SK-N-SH (cell line): ENCODE measurements around the gene SFMBT2. TPM values are rescaled to one million over a fixed set of nuclear protein-coding genes. Genes with fewer than 3 reads are reported as not detected.

Experiments
- CTCF ChIA-PET: fragments of 300-600, 350-600 bp; formaldehyde crosslinking; extraction: SDS; loops from one replicate; lab custom pipeline; 2021; lab: Yijun Ruan, JAX
- POLR2A ChIA-PET: fragments of 350-600 bp; sonication (Branson Sonifier 250); formaldehyde crosslinking; extraction: SDS; loops from one replicate; lab custom pipeline; 2020; ENCODE audit warnings: antibody characterized with exemption, inconsistent platforms; lab: Yijun Ruan, JAX
- DNase-seq: peaks from one replicate; pipeline ENCODE4 v3.0.0; 2012
- H2AFZ ChIP-seq: fragments of 200-600 bp; sonication (generic); 2 replicates; pipeline ENCODE4 v1.8.1; 2016; ENCODE audit warnings: antibody characterized with exemption, mild to moderate bottlenecking, low read depth
- H3F3A ChIP-seq: fragments of 200-600 bp; sonication (generic); replicated peaks from 2 replicates; pipeline ENCODE3; 2016; ENCODE audit warnings: antibody characterized with exemption, mild to moderate bottlenecking; ENCODE audit not compliant: insufficient read depth
- H3K27ac ChIP-seq, 2 experiments: fragments of 200-500 bp in 1 of 2; fragments of 200-600 bp in 1 of 2; sonication (Bioruptor generic) in 1 of 2; sonication (generic), shearing (Covaris generic) in 1 of 2; 2 replicates each; pipeline versions ENCODE4 v1.5.1 to v1.6.1; 2014 to 2016; ENCODE audit warnings: low read depth in 2 of 2, inconsistent platforms in 1 of 2, low read length in 1 of 2, mild to moderate bottlenecking in 1 of 2, mixed read lengths in 1 of 2
- H3K27me3 ChIP-seq: fragments of 200-600 bp; sonication (generic), shearing (Covaris generic); 2 replicates; pipeline ENCODE4 v1.6.1; 2016; ENCODE audit warnings: mixed run types; ENCODE audit not compliant: insufficient read depth
- H3K36me3 ChIP-seq, 2 experiments: fragments of 200-500 bp in 1 of 2; fragments of 200-600 bp in 1 of 2; sonication (Bioruptor generic) in 1 of 2; sonication (generic) in 1 of 2; replicated peaks in 1 of 2; 2 replicates each; pipeline versions ENCODE3 to v1.5.1; 2014 to 2016; ENCODE audit warnings: low read length in 1 of 2, mild to moderate bottlenecking in 1 of 2; ENCODE audit not compliant: insufficient read depth in 2 of 2, control insufficient read depth in 1 of 2
- H3K4me1 ChIP-seq, 2 experiments: fragments of 200-500 bp in 1 of 2; fragments of 200-600 bp in 1 of 2; sonication (Bioruptor generic) in 1 of 2; sonication (generic), shearing (Covaris generic) in 1 of 2; 2 replicates each; pipeline versions ENCODE4 v1.5.1 to v1.6.1; 2014 to 2016; ENCODE audit warnings: low read depth in 1 of 2, low read length in 1 of 2, mixed run types in 1 of 2; ENCODE audit not compliant: insufficient read depth in 2 of 2, control insufficient read depth in 1 of 2
- H3K4me2 ChIP-seq: fragments of 200-600 bp; sonication (generic), shearing (Covaris generic); 2 replicates; pipeline ENCODE4 v1.6.1; 2017; ENCODE audit warnings: mixed run types
- H3K4me3 ChIP-seq, 2 experiments: fragments of 200-500 bp in 1 of 2; fragments of 200-600 bp in 1 of 2; sonication (Bioruptor generic) in 1 of 2; sonication (generic), shearing (Covaris generic) in 1 of 2; 2 replicates each; pipeline versions ENCODE4 v1.5.1 to v1.8.1; 2014 to 2016; ENCODE audit warnings: low read depth in 2 of 2, inconsistent platforms in 1 of 2, low read length in 1 of 2, mild to moderate bottlenecking in 1 of 2, mixed read lengths in 1 of 2, moderate library complexity in 1 of 2
- H3K79me2 ChIP-seq: fragments of 200-600 bp; sonication (generic); 2 replicates; pipeline ENCODE4 v1.8.1; 2017; ENCODE audit warnings: mild to moderate bottlenecking; ENCODE audit not compliant: insufficient read depth
- H3K9ac ChIP-seq: fragments of 200-600 bp; sonication (generic); 2 replicates; pipeline ENCODE4 v1.6.1; 2017; ENCODE audit warnings: mixed run types
- H3K9me2 ChIP-seq: fragments of 200-600 bp; sonication (generic); 2 replicates; pipeline ENCODE4 v1.6.1; 2017; ENCODE audit warnings: mixed run types
- H3K9me3 ChIP-seq: fragments of 200-600 bp; sonication (generic); 2 replicates; pipeline ENCODE4 v1.6.1; 2017; ENCODE audit warnings: mixed run types, mild to moderate bottlenecking, moderate library complexity
- H4K20me1 ChIP-seq: fragments of 200-600 bp; sonication (generic); 2 replicates; pipeline ENCODE4 v1.6.1; 2017; ENCODE audit warnings: mild to moderate bottlenecking, mixed run types; ENCODE audit not compliant: insufficient read depth
- CHD2 ChIP-seq: fragments of 150-350 bp; IDR thresholded peaks from 2 replicates; pipeline ENCODE4 v1.6.1; 2018; ENCODE audit warnings: low read length; ENCODE audit not compliant: partially characterized antibody
- ELF1 ChIP-seq: IDR thresholded peaks from 2 replicates; pipeline ENCODE4 v1.4.0; 2012
- EZH2phosphoT487 ChIP-seq: fragments of 200-600 bp; sonication (generic); IDR thresholded peaks from 2 replicates; pipeline ENCODE4 v1.6.1; 2017; ENCODE audit warnings: low read depth, mixed run types, mild to moderate bottlenecking, antibody characterized with exemption, moderate library complexity, borderline replicate concordance
- FOSL2 ChIP-seq: IDR thresholded peaks from 2 replicates; pipeline ENCODE4 v1.4.0; 2012; ENCODE audit warnings: low read depth, mild to moderate bottlenecking, moderate library complexity, borderline replicate concordance
- FOXJ3 ChIP-seq: sonication (generic); formaldehyde crosslinking; IDR thresholded peaks from 2 replicates; pipeline ENCODE4 v1.5.1; 2020; ENCODE audit warnings: mild to moderate bottlenecking, missing genetic modification reagents
- FOXM1 ChIP-seq: IDR thresholded peaks from 2 replicates; pipeline ENCODE4 v1.4.0; 2012; ENCODE audit warnings: low read depth, mild to moderate bottlenecking
- GABPA ChIP-seq: IDR thresholded peaks from 2 replicates; pipeline ENCODE4 v1.4.0; 2012; ENCODE audit warnings: low read depth, mild to moderate bottlenecking
- JUND ChIP-seq: IDR thresholded peaks from 2 replicates; pipeline ENCODE4 v1.4.0; 2012
- MAX ChIP-seq: IDR thresholded peaks from 2 replicates; pipeline ENCODE4 v1.4.0; 2012; ENCODE audit warnings: low read depth
- NFIC ChIP-seq: IDR thresholded peaks from 2 replicates; pipeline ENCODE4 v1.4.0; 2012; ENCODE audit warnings: borderline replicate concordance
- PBX3 ChIP-seq: IDR thresholded peaks from 2 replicates; pipeline ENCODE4; 2012
- POLR2AphosphoS5 ChIP-seq: IDR thresholded peaks from 2 replicates; pipeline ENCODE4 v1.6.1; 2012; ENCODE audit warnings: low read depth, low read length
- RCOR1 ChIP-seq: fragments of 150-350 bp; IDR thresholded peaks from 2 replicates; pipeline ENCODE4 v1.6.1; 2017; ENCODE audit warnings: antibody characterized with exemption, low read length
- REST ChIP-seq: IDR thresholded peaks from 2 replicates; pipeline ENCODE4 v1.6.1; 2012; ENCODE audit warnings: mild to moderate bottlenecking, low read depth, low read length, moderate library complexity
- SIN3A ChIP-seq: IDR thresholded peaks from 2 replicates; pipeline ENCODE4 v1.6.1; 2012; ENCODE audit warnings: low read depth, mild to moderate bottlenecking, low read length, moderate library complexity, borderline replicate concordance
- SMC3 ChIP-seq: IDR thresholded peaks from 2 replicates; pipeline ENCODE4 v1.6.1; 2012; ENCODE audit warnings: low read depth, low read length, improper control_type of control experiment
- TAF1 ChIP-seq: IDR thresholded peaks from 2 replicates; pipeline ENCODE4 v1.6.1; 2012; ENCODE audit warnings: low read depth, mild to moderate bottlenecking, low read length, moderate library complexity, borderline replicate concordance
- TCF12 ChIP-seq: IDR thresholded peaks from 2 replicates; pipeline ENCODE4 v1.4.0; 2012
- USF1 ChIP-seq: IDR thresholded peaks from 2 replicates; pipeline ENCODE4 v1.4.0; 2012; ENCODE audit warnings: low read depth, borderline replicate concordance
- USF2 ChIP-seq: fragments of 150-350 bp; IDR thresholded peaks from 2 replicates; pipeline ENCODE4 v1.6.1; 2017; ENCODE audit warnings: antibody characterized with exemption, low read length, low read depth, borderline replicate concordance
- YY1 ChIP-seq: IDR thresholded peaks from 2 replicates; pipeline ENCODE4 v1.4.0; 2012; ENCODE audit warnings: low read depth, mild to moderate bottlenecking
- WGBS: methylation state at CpG from one replicate; pipeline ENCODE4 v1.1.6; 2017; ENCODE audit warnings: low lambda C conversion rate; 5-methylcytosine and 5-hydroxymethylcytosine counted together
- polyA plus RNA-seq, 3 experiments: library from polyadenylated mRNA; depleted of rRNA; stranded (reverse); fragments of >200 nt; gene quantifications; 2 replicates each; pipeline ENCODE4 v1.2.3, GENCODE V29; 2012

The SFMBT2 gene
- polyA plus RNA-seq, 1 of the 3 experiments (the other 2 are of a cell fraction) = 0.20 TPM

GRCh38 chr10:7243873-7244272 lies 167.0 kb downstream of the SFMBT2 start:
- POLR2A ChIA-PET = no interaction called here
- Histone ChIP-seq H3K9ac (no peak overlapping the region), H2AFZ (no peak overlapping the region), H3K36me3 (peaks cover 0 to 2% of the 10 kb centered on the region in 2 experiments), H3K27ac (no peak overlapping the region), H3K27me3 (no peaks in the 10 kb centered on the region), H3K9me3 (no peaks in the 10 kb centered on the region), H3K79me2 (no peaks in the 10 kb centered on the region), H4K20me1 (no peaks in the 10 kb centered on the region), H3K9me2 (no peaks in the 10 kb centered on the region), H3K4me2 (no peak overlapping the region), H3K4me3 (no peak overlapping the region), H3F3A (no peaks in the 10 kb centered on the region), H3K4me1 (peaks cover 0 to 9% of the 10 kb centered on the region in 2 experiments; a peak in 2 of 4 replicates)
- DNase-seq = no peak
- TF ChIP-seq TCF12 (no peak), PBX3 (no peak), POLR2AphosphoS5 (no peak), FOSL2 (no peak), TAF1 (no peak), FOXJ3 (CRISPR knock-in tag) (no peak), USF2 (no peak), REST (no peak), MAX (no peak), SMC3 (no peak), EZH2phosphoT487 (no peak)
- CTCF ChIA-PET = interaction anchor here (1.7 kb wide), 2 partner anchors 122 to 165 kb away, joined by 5 to 6 read pairs; no protein-coding TSS in a partner anchor
- 12% methylated on average over 3 of the region's 3 CpGs for WGBS

- no peaks in the 10 kb centered on the region for H3K27me3 ChIP-seq
- H3K9me2 ChIP-seq = no peaks in the 10 kb centered on the region
- no peaks in the 10 kb centered on the region for H4K20me1 ChIP-seq
- no peak overlapping the region for H3K27ac ChIP-seq
- no peak overlapping the region for H3K4me2 ChIP-seq
- no peak for DNase-seq
- H3F3A ChIP-seq = no peaks in the 10 kb centered on the region
- POLR2A ChIA-PET = no interaction called here
- no peak overlapping the region for H3K9ac ChIP-seq
- no peak overlapping the region for H3K4me3 ChIP-seq
- H3K36me3 ChIP-seq = peaks cover 0 to 2% of the 10 kb centered on the region in 2 experiments
- CTCF ChIA-PET = no interaction called here
- peaks cover 0 to 3% of the 10 kb centered on the region in 2 experiments; a peak in 2 of 4 replicates for H3K4me1 ChIP-seq
- no peaks in the 10 kb centered on the region for H3K9me3 ChIP-seq
- 55% methylated on average over 6 of the region's 6 CpGs for WGBS
- no peaks in the 10 kb centered on the region for H3K79me2 ChIP-seq
- no peak overlapping the region for H2AFZ ChIP-seq
- no peak for TF ChIP-seq NFIC
- no peak for TF ChIP-seq GABPA
- TF ChIP-seq YY1 = no peak
- no peak for TF ChIP-seq RCOR1
- TF ChIP-seq SIN3A = no peak
- no peak for TF ChIP-seq TCF12
- no peak for TF ChIP-seq CHD2
- TF ChIP-seq EZH2phosphoT487 = no peak
- no peak for TF ChIP-seq ELF1
- TF ChIP-seq TAF1 = no peak
- no peak for TF ChIP-seq FOXM1
- TF ChIP-seq FOXJ3 (CRISPR knock-in tag) = no peak
- TF ChIP-seq USF1 = no peak
- no peak for TF ChIP-seq FOSL2
- TF ChIP-seq USF2 = no peak
- TF ChIP-seq POLR2AphosphoS5 = no peak
- TF ChIP-seq JUND = no peak
These were observed 167.7 kb downstream of the SFMBT2 start for GRCh38 chr10:7243139-7243538.
